ENCODE data around the gene ERVH48-1.

DNA sequence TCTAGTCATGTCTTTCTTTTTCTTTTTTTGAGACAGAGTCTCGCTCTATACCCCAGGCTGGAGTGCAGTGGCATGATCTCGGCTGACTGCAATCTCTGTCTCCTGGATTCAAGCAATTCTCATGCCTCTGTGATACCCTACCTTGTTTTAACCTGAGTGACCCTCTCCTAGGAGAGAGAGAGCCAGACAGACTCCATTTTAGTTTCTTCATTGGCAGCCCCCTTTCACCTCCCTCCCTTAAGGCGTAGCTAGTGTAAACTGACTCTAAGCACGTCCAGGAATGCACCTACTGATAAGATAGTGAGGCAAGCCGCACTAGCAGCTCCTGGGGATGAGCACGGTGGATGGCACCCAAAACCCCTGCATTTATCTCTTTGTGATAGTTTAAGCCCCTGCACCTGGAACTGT lies 43.8 kb upstream of the ERVH48-1 start:
- TF ChIP-seq CTCF (IDR thresholded peaks at IDR 0.05; ENCODE audit: poor library complexity) (no peak), EZH2 (IDR thresholded peaks at IDR 0.05; ENCODE audit: borderline replicate concordance) (no peak), EZH2phosphoT487 (IDR thresholded peaks at IDR 0.05; ENCODE audit: low read depth, severe bottlenecking, unreplicated experiment) (no peak)

Measured in hepatocyte (in vitro differentiated cells).